GM21529 (cell line): ENCODE data around the gene RPUSD1.
"Not testable (repeated sequence)": the region's sequence is repeated elsewhere in the genome, so short reads cannot be mapped to it uniquely, and the experiment has no call there.

Experiments used
- ATAC-seq: cut with Tn5 transposase; IDR thresholded peaks from one replicate; pipeline ENCODE4 v1.9.1; 2021; ENCODE audit not compliant: unreplicated experiment

The RPUSD1 gene

DNA sequence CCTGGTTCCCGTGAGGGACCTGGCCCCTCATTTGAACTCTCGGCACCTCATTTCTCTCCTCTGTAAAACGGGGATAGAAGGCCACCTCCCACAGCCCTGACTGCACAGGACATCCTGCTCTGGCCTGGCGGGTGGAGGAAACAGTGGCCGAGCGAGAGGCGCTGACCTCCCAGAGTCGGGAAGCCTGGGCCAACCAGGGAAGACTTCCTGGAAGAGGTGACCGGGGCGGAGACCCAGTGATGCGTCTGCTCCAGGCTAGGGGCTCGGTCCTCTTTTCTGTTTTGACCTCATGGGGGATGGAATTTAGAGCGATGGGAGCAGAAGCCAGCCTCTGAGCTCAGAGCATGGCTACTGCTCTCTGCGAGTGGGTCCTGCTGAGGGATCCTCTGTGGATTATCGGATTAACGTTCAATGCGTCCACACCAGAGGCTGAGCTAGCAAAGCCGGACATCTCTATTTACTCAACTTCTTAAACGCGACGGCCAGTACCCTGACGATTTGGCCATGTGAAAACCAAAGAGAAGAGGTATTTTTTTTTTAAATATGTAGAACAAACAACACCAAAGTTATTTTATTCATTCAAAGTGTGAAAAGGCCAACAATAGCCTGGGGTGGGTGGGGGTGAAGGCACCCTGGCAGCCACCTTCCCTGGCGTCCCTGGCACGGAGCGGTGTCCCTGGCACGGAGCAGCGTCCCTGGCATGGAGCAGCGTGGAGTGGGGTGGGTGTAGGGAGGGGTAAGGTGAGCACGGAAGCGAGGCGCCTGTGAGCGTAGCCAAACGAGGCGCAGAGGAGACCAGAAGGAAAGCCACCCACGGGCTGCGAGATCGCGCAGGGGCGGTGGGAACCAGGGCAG, 36.8 kb downstream of the RPUSD1 start:
- no peak for ATAC-seq

DNA sequence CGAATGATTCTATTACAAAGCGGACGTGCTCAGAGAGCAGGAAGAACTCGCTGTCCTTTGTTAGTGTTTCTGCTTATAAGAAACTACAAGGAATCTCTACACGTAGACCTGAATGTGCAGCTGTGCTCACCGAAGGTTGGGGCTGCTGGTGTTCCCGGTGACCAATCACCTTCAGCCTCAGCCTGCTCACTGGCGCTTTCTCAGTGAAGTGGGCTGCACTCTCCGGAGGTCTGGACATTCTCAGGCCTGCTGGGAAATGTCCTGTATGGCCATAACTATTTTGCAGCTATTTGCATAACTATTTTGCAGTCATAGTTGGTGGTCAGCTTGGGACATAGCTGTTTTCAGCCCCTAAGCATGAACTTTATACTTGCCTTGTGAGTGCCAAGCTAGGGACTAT, 37.7 kb downstream of the RPUSD1 start:
- ATAC-seq: no peak

DNA sequence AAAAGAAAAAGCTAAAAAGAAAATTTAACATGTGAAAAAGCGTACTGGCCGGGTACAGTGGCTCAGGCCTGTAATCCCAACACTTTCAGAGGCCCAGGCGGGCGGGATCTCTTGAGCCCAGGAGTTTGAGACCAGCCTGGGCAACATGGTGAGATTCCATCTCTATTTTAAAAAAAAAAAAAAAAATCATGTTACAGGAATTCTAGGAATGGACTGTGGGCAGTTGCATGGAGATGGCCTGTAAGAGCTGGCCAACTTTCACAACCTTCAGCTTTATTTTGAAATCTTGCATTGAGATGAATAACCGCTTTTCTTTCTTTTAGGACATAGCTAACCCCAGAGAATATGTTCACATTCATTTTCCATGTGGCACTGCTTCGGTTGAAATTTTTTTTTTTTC, 39.2 kb downstream of the RPUSD1 start:
- ATAC-seq: no peak

GRCh38 chr16:747978-748746, 40.0 kb downstream of the RPUSD1 start:
- no peak for ATAC-seq

- no peak for ATAC-seq
Measured at GRCh38 chr16:746637-747036, 41.5 kb downstream of the RPUSD1 start.

- ATAC-seq: no peak
Measured at GRCh38 chr16:745739-746138, 42.4 kb downstream of the RPUSD1 start.

- no peak for ATAC-seq
Measured at GRCh38 chr16:743794-744500, 44.2 kb downstream of the RPUSD1 start.

DNA sequence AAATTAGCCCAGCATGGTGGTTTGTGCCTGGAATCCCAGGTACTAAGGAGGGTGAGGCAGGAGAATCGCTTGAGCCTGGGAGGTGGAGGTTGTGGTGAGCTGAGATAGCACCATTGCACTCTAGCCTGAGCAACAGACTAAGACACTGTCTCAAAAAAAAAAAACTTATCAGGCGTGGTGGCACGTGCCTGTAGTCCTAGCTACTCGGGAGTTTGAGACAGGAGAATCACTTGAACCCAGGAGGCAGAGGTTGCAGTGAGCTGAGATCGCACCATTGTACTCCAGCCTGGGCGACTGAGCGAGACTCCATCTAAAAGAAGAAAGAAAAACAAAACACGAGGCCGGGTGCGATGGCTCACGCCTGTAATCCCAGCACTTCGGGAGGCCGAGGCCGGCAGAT, 45.3 kb downstream of the RPUSD1 start:
- not testable (repeated sequence) for ATAC-seq

DNA sequence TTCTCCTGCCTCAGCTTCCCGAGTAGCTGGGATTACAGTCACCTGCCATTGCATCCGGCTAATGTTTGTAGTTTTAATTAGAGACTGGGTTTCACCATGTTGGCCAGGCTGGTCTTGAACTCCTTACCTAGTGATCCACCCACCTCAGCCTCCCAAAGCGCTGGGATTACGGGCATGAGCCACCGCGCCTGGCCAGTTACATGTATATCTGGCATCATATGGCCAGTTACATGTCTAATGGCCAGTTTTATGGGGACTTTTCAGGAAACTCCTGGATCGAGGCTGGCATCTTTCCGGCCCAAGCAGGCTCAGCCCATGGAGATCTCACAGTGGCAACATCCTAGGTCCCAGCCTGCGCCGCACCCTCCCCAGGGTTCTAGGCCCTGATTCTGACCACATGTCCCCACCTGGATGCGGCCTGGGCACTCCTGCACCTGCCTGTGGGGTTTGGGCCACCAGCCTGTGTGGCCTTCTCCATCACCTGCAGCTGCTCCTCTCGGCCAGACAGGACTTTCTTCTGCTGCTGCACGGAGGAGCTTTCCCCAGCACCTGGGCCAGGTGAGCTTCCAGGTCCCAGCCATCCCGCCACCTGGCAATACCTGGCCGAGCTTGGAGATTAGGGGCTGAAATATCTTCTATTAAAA, 46.1 kb downstream of the RPUSD1 start:
- no peak for ATAC-seq

- peak; percentile 64 for ATAC-seq
Measured at GRCh38 chr16:740764-741505, 47.2 kb downstream of the RPUSD1 start, which contains the start of gene CIAO3. Gene CIAO3, minus strand, starts transcription at chr16:740997. Its CDS starts 12 bp downstream, at chr16:740985.

GRCh38 chr16:740459-740763, 47.8 kb downstream of the RPUSD1 start:
- peak; percentile 5 for ATAC-seq

DNA sequence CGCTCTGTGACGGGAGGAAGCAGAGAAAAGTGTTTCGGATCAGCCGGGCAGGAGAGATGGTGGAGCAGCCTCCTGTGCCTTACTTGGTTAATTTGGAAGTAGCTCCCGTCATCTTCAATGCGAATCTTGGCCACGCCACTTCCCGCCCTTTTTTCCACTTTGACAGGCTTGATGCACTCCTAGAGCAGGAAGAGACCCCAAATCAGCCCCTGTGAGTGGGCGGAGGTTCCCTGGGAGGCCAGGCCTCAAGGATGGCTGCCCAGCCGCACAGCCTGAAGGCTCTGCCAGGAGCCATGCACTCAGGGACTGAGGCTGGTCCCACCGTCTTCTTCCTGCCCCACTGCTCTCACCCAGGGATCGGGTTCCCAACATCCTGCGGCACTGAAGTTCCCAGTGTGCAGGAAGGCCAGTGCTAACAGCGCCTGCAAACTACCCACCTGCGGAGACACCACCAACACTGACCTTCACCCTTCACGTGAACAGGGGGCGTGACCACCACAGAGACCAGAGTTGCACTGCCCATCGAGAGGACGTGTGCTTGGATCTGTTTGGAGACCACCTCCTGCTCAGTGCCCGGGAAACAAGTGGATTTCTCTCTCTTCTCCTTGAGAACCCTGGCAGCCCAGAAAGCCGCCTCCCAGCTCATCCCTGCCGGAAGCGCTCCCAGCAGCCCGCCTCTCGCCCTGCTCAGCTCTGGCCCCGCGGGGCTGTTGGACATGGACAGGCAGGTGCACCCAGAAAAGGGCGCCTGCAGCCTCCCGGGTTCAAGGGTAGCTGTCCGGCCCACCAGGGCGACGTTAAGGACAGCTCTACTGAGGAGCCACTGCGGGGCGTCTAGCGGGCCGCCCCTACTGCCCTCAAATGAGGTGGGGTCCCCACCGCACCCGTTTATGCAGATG, 48.4 kb downstream of the RPUSD1 start:
- ATAC-seq: no peak

GRCh38 chr16:736936-737481, 51.2 kb downstream of the RPUSD1 start:
- no peak for ATAC-seq

- ATAC-seq: peak; percentile 34
Measured at GRCh38 chr16:735982-736453, 52.2 kb downstream of the RPUSD1 start.

DNA sequence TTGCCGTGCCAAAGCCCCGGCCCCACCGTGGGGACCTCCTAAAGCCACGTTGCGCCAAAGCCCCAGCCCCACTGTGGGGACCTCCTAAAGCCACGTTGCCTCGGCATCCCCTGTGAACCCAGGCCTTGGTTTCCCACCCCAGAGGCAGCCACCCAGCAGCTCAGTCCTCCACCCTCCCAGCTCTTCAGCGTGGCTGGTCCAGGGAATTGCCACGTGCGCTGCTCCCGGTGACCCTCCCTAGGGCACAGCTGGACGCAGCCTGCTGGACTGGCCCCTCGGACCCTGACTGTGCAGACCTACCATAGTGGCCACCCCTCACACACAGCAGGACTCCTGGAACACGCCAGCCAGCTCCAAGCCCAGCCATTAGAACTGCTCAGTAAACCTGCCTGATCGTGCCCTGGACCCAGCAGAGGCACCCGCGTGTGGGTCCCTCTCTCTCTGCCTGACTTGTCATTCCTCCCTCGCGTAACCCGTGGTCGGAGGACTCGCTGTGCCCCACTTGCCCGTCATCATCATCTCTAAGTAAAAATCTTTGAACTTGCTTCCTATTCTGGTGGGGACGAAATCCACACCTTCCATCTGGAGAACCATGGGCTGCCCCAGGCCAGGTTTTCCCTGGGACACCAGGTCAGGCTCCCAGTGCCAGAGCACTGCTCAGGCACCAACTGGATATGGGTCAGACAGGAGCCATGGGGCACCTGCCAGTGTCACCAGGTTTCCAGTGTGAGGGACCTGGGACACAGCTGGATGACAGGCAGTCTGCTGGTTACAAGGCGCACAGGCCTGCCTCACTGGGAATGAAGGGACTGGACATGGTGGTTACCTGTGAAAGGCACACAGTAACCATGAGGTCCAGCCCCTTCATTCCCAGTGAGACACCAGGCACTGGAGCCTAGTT, 53.0 kb downstream of the RPUSD1 start:
- no peak for ATAC-seq
